Stimulated activated CD8-positive, alpha-beta memory T cell treated with anti-CD3 and anti-CD28 coated beads, Interleukin-2, amount 100 ng/mL, for 48 hours (primary cell): ENCODE data around the gene CASS4.

Experiments used
- DNase-seq, 2 donors: peaks; one replicate each; pipeline ENCODE4 v3.0.0-alpha.2; 2020; ENCODE audit warnings: low read depth in 2 of 2

CASS4 gene

GRCh38 chr20:56422824-56423189, 10.7 kb downstream of the CASS4 start:
- DNase-seq = no peak

- no peak for DNase-seq
These were observed 11.2 kb downstream of the CASS4 start for GRCh38 chr20:56423211-56423610.

GRCh38 chr20:56423886-56424285, 11.8 kb downstream of the CASS4 start:
- DNase-seq = no peak

- no peak for DNase-seq
These were observed 12.9 kb downstream of the CASS4 start for GRCh38 chr20:56424931-56425330.

GRCh38 chr20:56426026-56426425, 14.0 kb downstream of the CASS4 start:
- no peak for DNase-seq

- DNase-seq = no peak
These were observed 14.9 kb downstream of the CASS4 start for GRCh38 chr20:56426926-56427325.

- no peak for DNase-seq
These were observed 15.7 kb downstream of the CASS4 start for GRCh38 chr20:56427797-56428196.

GRCh38 chr20:56428410-56428809, 16.4 kb downstream of the CASS4 start:
- no peak for DNase-seq

- no peak for DNase-seq
These were observed 16.8 kb downstream of the CASS4 start for GRCh38 chr20:56428881-56429280.

GRCh38 chr20:56429502-56429901, 17.4 kb downstream of the CASS4 start:
- no peak for DNase-seq

- no peak for DNase-seq
These were observed 17.9 kb downstream of the CASS4 start for GRCh38 chr20:56429941-56430340.

- DNase-seq = no peak
These were observed 18.4 kb downstream of the CASS4 start for GRCh38 chr20:56430461-56430860.

- DNase-seq = no peak
These were observed 18.9 kb downstream of the CASS4 start for GRCh38 chr20:56430957-56431356.

GRCh38 chr20:56431471-56431870, 19.4 kb downstream of the CASS4 start:
- no peak for DNase-seq

- DNase-seq = no peak
These were observed 21.3 kb downstream of the CASS4 start for GRCh38 chr20:56433221-56433879.

GRCh38 chr20:56433880-56434255, 21.8 kb downstream of the CASS4 start:
- no peak for DNase-seq

- no peak for DNase-seq
These were observed 25.3 kb downstream of the CASS4 start for GRCh38 chr20:56437196-56437960.

- DNase-seq = no peak
These were observed 26.2 kb downstream of the CASS4 start for GRCh38 chr20:56438284-56438683.

- no peak for DNase-seq
These were observed 27.8 kb downstream of the CASS4 start for GRCh38 chr20:56439771-56440291.

GRCh38 chr20:56440346-56441007, 28.4 kb downstream of the CASS4 start:
- DNase-seq = peak; percentile 41 to 52

- no peak for DNase-seq
These were observed 30.6 kb downstream of the CASS4 start for GRCh38 chr20:56442389-56443365.
